ENCODE data around the gene FUNDC2. TPM values are rescaled to one million over a fixed set of nuclear protein-coding genes. Genes with fewer than 3 reads are reported as not detected.
A peak's percentile ranks its signal among the peaks of the same experiment; 100 is the strongest.

FUNDC2 gene
- total and polyA plus RNA-seq, 12 donors = 71.5 to 210 (median 113) TPM

DNA sequence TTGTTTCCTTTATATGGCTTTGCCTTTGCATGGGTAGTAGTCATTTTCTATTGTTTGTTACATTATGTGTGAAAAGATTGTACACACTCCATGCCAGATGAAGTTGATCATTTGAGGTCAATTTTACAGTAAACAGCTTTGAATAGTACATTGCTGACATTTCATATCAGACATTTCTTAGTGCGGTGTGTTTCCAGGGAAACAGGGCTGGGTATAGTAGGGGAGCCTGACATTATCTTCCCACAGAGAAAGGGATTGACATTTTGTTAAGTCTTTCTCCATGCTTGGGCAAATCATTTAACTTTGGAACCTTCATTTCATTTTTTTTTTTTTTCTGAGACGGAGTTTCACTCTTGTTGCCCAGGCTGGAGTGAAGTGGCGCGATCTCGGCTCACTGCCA lies 5.0 kb downstream of the FUNDC2 start:
- intact Hi-C loops (cut with DNase I) = no loop called here
- WGBS, 4 donors = 83 to 88% (median 85%) methylated on average over 5 of the region's 5 CpGs

DNA sequence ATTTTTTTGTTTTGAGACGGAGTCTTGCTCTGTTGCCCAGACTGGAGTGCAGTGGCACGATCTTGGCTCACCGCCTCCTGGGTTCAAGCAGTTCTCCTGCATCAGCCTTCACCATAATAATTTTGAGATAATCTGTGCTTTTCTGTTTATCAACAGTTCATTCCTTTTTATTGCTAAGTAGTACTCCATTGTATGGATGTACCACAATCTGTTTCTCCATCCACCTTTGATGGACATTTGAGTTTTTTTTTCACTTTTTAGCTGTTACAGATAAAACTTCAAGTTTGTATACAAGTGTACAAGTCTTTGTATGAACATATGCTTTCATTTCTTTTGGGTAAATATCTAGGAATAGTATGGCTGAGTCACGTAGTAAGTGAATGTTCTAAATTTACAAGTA lies 9.0 kb downstream of the FUNDC2 start:
- H3K27me3 ChIP-seq = no peaks in the 10 kb centered on the region
- no peak for TF ChIP-seq POLR2A (IDR thresholded peaks at IDR 0.05)
- TF ChIP-seq, protein P1, sequence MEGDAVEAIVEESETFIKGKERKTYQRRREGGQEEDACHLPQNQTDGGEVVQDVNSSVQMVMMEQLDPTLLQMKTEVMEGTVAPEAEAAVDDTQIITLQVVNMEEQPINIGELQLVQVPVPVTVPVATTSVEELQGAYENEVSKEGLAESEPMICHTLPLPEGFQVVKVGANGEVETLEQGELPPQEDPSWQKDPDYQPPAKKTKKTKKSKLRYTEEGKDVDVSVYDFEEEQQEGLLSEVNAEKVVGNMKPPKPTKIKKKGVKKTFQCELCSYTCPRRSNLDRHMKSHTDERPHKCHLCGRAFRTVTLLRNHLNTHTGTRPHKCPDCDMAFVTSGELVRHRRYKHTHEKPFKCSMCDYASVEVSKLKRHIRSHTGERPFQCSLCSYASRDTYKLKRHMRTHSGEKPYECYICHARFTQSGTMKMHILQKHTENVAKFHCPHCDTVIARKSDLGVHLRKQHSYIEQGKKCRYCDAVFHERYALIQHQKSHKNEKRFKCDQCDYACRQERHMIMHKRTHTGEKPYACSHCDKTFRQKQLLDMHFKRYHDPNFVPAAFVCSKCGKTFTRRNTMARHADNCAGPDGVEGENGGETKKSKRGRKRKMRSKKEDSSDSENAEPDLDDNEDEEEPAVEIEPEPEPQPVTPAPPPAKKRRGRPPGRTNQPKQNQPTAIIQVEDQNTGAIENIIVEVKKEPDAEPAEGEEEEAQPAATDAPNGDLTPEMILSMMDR (IDR thresholded peaks at IDR 0.05) = no peak
- H3K27ac ChIP-seq = no peak overlapping the region
- intact Hi-C loops (cut with DNase I) = no loop called here
- H3K4me3 ChIP-seq = no peak overlapping the region
- H3K4me1 ChIP-seq (replicated peaks in 1 of 2) = no peaks in the 10 kb centered on the region
- H3K36me3 ChIP-seq (replicated peaks in 1 of 2) = peaks cover 0 to 5% of the 10 kb centered on the region in 2 donors
- H3K9me3 ChIP-seq (replicated peaks in 1 of 3) = peaks cover 0 to 7% (median 0%) of the 10 kb centered on the region in 3 donors
- DNase-seq = no peak
- 93 to 99% (median 97%) methylated on average over 4 of the region's 4 CpGs for WGBS, 4 donors

More for the DNA sequence above, 5.0 kb downstream of the FUNDC2 start:
- H3K9me3 ChIP-seq (replicated peaks in 1 of 3) = peaks cover 0 to 7% (median 0%) of the 10 kb centered on the region in 3 donors
- H3K4me3 ChIP-seq = no peak overlapping the region
- H3K36me3 ChIP-seq (replicated peaks in 1 of 2) = peaks cover 0 to 5% of the 10 kb centered on the region in 2 donors
- no peak for DNase-seq
- H3K27me3 ChIP-seq = no peaks in the 10 kb centered on the region
- TF ChIP-seq, protein P1 (IDR thresholded peaks at IDR 0.05) = no peak
- no peak for TF ChIP-seq POLR2A (IDR thresholded peaks at IDR 0.05)
- H3K27ac ChIP-seq = peak overlapping the region in 1 of 5 donors; percentile 11
- peaks cover 0 to 14% of the 10 kb centered on the region in 2 donors for H3K4me1 ChIP-seq (replicated peaks in 1 of 2)

- Histone ChIP-seq H3K9me3 (replicated peaks in 1 of 3) (no peaks in the 10 kb centered on the region), H3K27ac (no peak overlapping the region), H3K36me3 (replicated peaks in 1 of 2) (no peaks in the 10 kb centered on the region), H3K4me1 (replicated peaks in 1 of 2) (peaks cover 0 to 6% of the 10 kb centered on the region in 2 donors), H3K4me3 (no peak overlapping the region), H3K27me3 (no peaks in the 10 kb centered on the region)
- TF ChIP-seq, protein P1 (IDR thresholded peaks at IDR 0.05) = no peak
- no peak for TF ChIP-seq POLR2A (IDR thresholded peaks at IDR 0.05)
- 71 to 92% (median 79%) methylated on average over 6 of the region's 6 CpGs for WGBS, 4 donors
- no peak for DNase-seq
- intact Hi-C loops (cut with DNase I) = no loop called here
These were observed 19.6 kb downstream of the FUNDC2 start for GRCh38 chrX:155046129-155046810.

GRCh38 chrX:155046811-155047528 lies 20.3 kb downstream of the FUNDC2 start:
- intact Hi-C loops (cut with DNase I) = no loop called here
- Histone ChIP-seq H3K4me3 (no peak overlapping the region), H3K4me1 (replicated peaks in 1 of 2) (peaks cover 0 to 6% of the 10 kb centered on the region in 2 donors), H3K9me3 (replicated peaks in 1 of 3) (no peaks in the 10 kb centered on the region), H3K36me3 (replicated peaks in 1 of 2) (no peaks in the 10 kb centered on the region), H3K27me3 (no peaks in the 10 kb centered on the region), H3K27ac (no peak overlapping the region)
- 55 to 78% (median 65%) methylated on average over 4 to 5 of the region's 5 CpGs for WGBS, 4 donors
- TF ChIP-seq, protein P1 (IDR thresholded peaks at IDR 0.05) = no peak
- TF ChIP-seq POLR2A (IDR thresholded peaks at IDR 0.05) = no peak
- DNase-seq = no peak

All from adrenal gland (tissue), 12 donors.